Endodermal cell (in vitro differentiated cells): ENCODE data around the gene KCNQ5. TPM values are rescaled to one million over a fixed set of nuclear protein-coding genes. Genes with fewer than 3 reads are reported as not detected.

ENCODE experiments used
- DNase-seq: peaks from one replicate; pipeline ENCODE4 v3.0.0-alpha.2; 2017
- H3K27ac ChIP-seq: 2 replicates; pipeline ENCODE4 v1.5.1; 2013; ENCODE audit warnings: mild to moderate bottlenecking, low read depth, low read length, moderate library complexity
- H3K27me3 ChIP-seq: 2 replicates; pipeline ENCODE4 v1.6.1; 2013; ENCODE audit warnings: mild to moderate bottlenecking, low read length, moderate library complexity; ENCODE audit not compliant: insufficient read depth, control insufficient read depth, poor library complexity, severe bottlenecking
- H3K36me3 ChIP-seq: 2 replicates; pipeline ENCODE4 v1.7.0; 2013; ENCODE audit warnings: mild to moderate bottlenecking, low read length, moderate library complexity; ENCODE audit not compliant: control insufficient read depth, insufficient read depth
- H3K4me1 ChIP-seq: one replicate; pipeline ENCODE4 v1.7.0; 2013; ENCODE audit warnings: low read length; ENCODE audit not compliant: control insufficient read depth, insufficient read depth
- H3K4me3 ChIP-seq: 2 replicates; pipeline ENCODE4 v1.5.1; 2013; ENCODE audit warnings: mild to moderate bottlenecking, low read length, moderate library complexity
- H3K9ac ChIP-seq: 2 replicates; pipeline ENCODE4 v1.6.1; 2013; ENCODE audit warnings: mild to moderate bottlenecking, low read length, moderate library complexity; ENCODE audit not compliant: poor library complexity, severe bottlenecking; ENCODE audit errors: extremely low read depth
- H3K9me3 ChIP-seq: 2 replicates; pipeline ENCODE4 v1.6.1; 2013; ENCODE audit warnings: mild to moderate bottlenecking, low read length, moderate library complexity; ENCODE audit not compliant: control insufficient read depth
- H3K27ac Mint-ChIP-seq: 2 replicates; pipeline ENCODE4 v1.8.0; 2020; ENCODE audit warnings: mixed read lengths
- H3K27me3 Mint-ChIP-seq: 2 replicates; pipeline ENCODE4 v1.8.0; 2021; ENCODE audit warnings: mild to moderate bottlenecking, mixed read lengths; ENCODE audit not compliant: insufficient read depth
- H3K36me3 Mint-ChIP-seq: 2 replicates; pipeline ENCODE4 v1.8.0; 2020; ENCODE audit warnings: low read depth, mixed read lengths
- H3K4me1 Mint-ChIP-seq: 2 replicates; pipeline ENCODE4 v1.8.0; 2020; ENCODE audit warnings: mixed read lengths
- H3K4me3 Mint-ChIP-seq: 2 replicates; pipeline ENCODE4 v1.8.0; 2020; ENCODE audit warnings: mild to moderate bottlenecking, moderate library complexity, mixed read lengths
- H3K9me3 Mint-ChIP-seq: 2 replicates; pipeline ENCODE4 v1.8.0; 2020; ENCODE audit warnings: mild to moderate bottlenecking, mixed read lengths
- WGBS, 2 experiments: methylation state at CpG; one replicate each; pipeline versions ENCODE4 v1.1.5 to v1.1.7; 2013; ENCODE audit warnings: missing lambda C conversion rate in 2 of 2, mixed read lengths in 1 of 2; ENCODE audit not compliant: insufficient coverage in 1 of 2, insufficient read length in 1 of 2; 5-methylcytosine and 5-hydroxymethylcytosine counted together
- total RNA-seq, 2 donors: library from RNA; stranded (reverse); fragmentation: NEBNext Ultra II Directional in 1 of 2; extraction: Animal tissue kit (Norgen Biotek cat#: 25700) in 1 of 2; gene quantifications; 2 replicates in 1 of 2; 3 replicates in 1 of 2; pipeline ENCODE4 v1.2.1, GENCODE V29; 2021
- TF ChIP-seq, protein P1 (sequence below): fragments of 200-600 bp; sonication (generic); conservative IDR thresholded peaks from 2 replicates; pipeline ENCODE4 v1.5.0; 2021; ENCODE audit warnings: antibody characterized with exemption, mild to moderate bottlenecking

Gene KCNQ5
- total RNA-seq, 2 donors from 2014 or later: 2.4 to 8.3 TPM

DNA sequence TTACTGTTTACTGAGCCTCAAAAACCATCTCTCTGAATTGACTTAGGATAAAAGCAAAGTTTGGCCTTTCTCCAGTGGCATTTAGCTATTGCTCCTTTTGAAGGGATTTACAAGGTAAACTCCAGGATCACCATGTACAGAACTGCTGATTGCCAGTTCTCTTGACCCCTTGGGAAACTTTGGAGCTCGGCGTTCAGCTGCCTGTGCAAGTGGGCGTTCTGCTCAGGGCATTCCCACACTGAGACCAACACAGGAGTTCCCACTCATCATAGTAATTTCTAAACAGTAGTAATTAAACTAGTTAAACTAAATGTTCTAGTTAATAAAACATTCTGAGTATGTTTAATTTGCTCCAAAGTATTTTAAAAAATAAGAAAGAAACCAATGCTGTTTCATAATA, 14.9 kb downstream of the KCNQ5 start:
- H3K27ac Mint-ChIP-seq: no peak overlapping the region
- no peak overlapping the region for H3K27ac ChIP-seq
- H3K9me3 ChIP-seq: no peaks in the 10 kb centered on the region
- H3K4me3 ChIP-seq: no peak overlapping the region
- H3K36me3 Mint-ChIP-seq: no peaks in the 10 kb centered on the region
- WGBS, 2 experiments: 95% methylated on average over 3 of the region's 3 CpGs; no CpG with 5 or more reads in 1 of the 2 experiments
- DNase-seq: no peak
- H3K4me1 Mint-ChIP-seq: peaks cover 33% of the 10 kb centered on the region
- peaks cover 14% of the 10 kb centered on the region for H3K27me3 Mint-ChIP-seq
- H3K27me3 ChIP-seq: peaks cover 25% of the 10 kb centered on the region
- no peak overlapping the region for H3K9ac ChIP-seq
- no peaks in the 10 kb centered on the region for H3K4me1 ChIP-seq
- no peaks in the 10 kb centered on the region for H3K36me3 ChIP-seq
- TF ChIP-seq, protein P1, sequence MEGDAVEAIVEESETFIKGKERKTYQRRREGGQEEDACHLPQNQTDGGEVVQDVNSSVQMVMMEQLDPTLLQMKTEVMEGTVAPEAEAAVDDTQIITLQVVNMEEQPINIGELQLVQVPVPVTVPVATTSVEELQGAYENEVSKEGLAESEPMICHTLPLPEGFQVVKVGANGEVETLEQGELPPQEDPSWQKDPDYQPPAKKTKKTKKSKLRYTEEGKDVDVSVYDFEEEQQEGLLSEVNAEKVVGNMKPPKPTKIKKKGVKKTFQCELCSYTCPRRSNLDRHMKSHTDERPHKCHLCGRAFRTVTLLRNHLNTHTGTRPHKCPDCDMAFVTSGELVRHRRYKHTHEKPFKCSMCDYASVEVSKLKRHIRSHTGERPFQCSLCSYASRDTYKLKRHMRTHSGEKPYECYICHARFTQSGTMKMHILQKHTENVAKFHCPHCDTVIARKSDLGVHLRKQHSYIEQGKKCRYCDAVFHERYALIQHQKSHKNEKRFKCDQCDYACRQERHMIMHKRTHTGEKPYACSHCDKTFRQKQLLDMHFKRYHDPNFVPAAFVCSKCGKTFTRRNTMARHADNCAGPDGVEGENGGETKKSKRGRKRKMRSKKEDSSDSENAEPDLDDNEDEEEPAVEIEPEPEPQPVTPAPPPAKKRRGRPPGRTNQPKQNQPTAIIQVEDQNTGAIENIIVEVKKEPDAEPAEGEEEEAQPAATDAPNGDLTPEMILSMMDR: no peak
- H3K4me3 Mint-ChIP-seq: no peak overlapping the region
- peaks cover 3% of the 10 kb centered on the region for H3K9me3 Mint-ChIP-seq

GRCh38 chr6:72639920-72640614, 18.2 kb downstream of the KCNQ5 start:
- WGBS, 2 experiments: 43 to 71% methylated on average over 3 of the region's 5 CpGs

GRCh38 chr6:72640615-72640930, 18.7 kb downstream of the KCNQ5 start:
- Mint-ChIP-seq H3K9me3 (no peaks in the 10 kb centered on the region), H3K27ac (no peak overlapping the region)
- H3K4me1 ChIP-seq: no peaks in the 10 kb centered on the region

More at GRCh38 chr6:72639920-72640614, 18.2 kb downstream of the KCNQ5 start:
- H3K4me1 ChIP-seq: no peaks in the 10 kb centered on the region
- no peak for DNase-seq
- Mint-ChIP-seq H3K4me1 (peaks cover 32% of the 10 kb centered on the region), H3K27me3 (peaks cover 12% of the 10 kb centered on the region), H3K36me3 (no peaks in the 10 kb centered on the region), H3K9me3 (no peaks in the 10 kb centered on the region), H3K4me3 (no peak overlapping the region), H3K27ac (no peak overlapping the region)
- no peaks in the 10 kb centered on the region for H3K9me3 ChIP-seq
- H3K36me3 ChIP-seq: no peaks in the 10 kb centered on the region
- H3K9ac ChIP-seq: no peak overlapping the region
- peaks cover 25% of the 10 kb centered on the region for H3K27me3 ChIP-seq
- no peak overlapping the region for H3K27ac ChIP-seq
- TF ChIP-seq, protein P1: peak; percentile 48
- H3K4me3 ChIP-seq: peak overlapping the region; percentile 21

More at GRCh38 chr6:72640615-72640930, 18.7 kb downstream of the KCNQ5 start:
- H3K27ac ChIP-seq: no peak overlapping the region
- Mint-ChIP-seq H3K4me1 (peaks cover 32% of the 10 kb centered on the region), H3K36me3 (no peaks in the 10 kb centered on the region), H3K27me3 (peaks cover 12% of the 10 kb centered on the region), H3K4me3 (no peak overlapping the region)
- no peaks in the 10 kb centered on the region for H3K36me3 ChIP-seq
- H3K9ac ChIP-seq: no peak overlapping the region
- TF ChIP-seq, protein P1: no peak
- no peaks in the 10 kb centered on the region for H3K9me3 ChIP-seq
- H3K27me3 ChIP-seq: peaks cover 25% of the 10 kb centered on the region
- no peak for DNase-seq
- H3K4me3 ChIP-seq: peak overlapping the region; percentile 21
